ENCODE results near the gene CHRND.

Gene CHRND

GRCh38 chr2:232504438-232504837, 21.5 kb upstream of the CHRND start:
- no peak for DNase-seq

GRCh38 chr2:232505856-232506255, 20.1 kb upstream of the CHRND start:
- DNase-seq = no peak

- no peak for DNase-seq
Measured at GRCh38 chr2:232506709-232507108, 19.3 kb upstream of the CHRND start.

- DNase-seq = no peak
Measured at GRCh38 chr2:232508251-232508650, 17.7 kb upstream of the CHRND start.

GRCh38 chr2:232511336-232511890, 14.5 kb upstream of the CHRND start:
- DNase-seq = no peak

- no peak for DNase-seq
Measured at GRCh38 chr2:232512602-232513001, 13.4 kb upstream of the CHRND start.

- no peak for DNase-seq
Measured at GRCh38 chr2:232513353-232513752, 12.6 kb upstream of the CHRND start.

- DNase-seq = no peak
Measured at GRCh38 chr2:232515639-232516038, 10.3 kb upstream of the CHRND start.

- no peak for DNase-seq
Measured at GRCh38 chr2:232516551-232516950, 9.4 kb upstream of the CHRND start.

- no peak for DNase-seq
Measured at GRCh38 chr2:232518844-232519243, 7.1 kb upstream of the CHRND start.

GRCh38 chr2:232519581-232520438, 6.2 kb upstream of the CHRND start, which contains the start of gene PRSS56:
Gene PRSS56, plus strand, starts transcription at chr2:232520388. Its CDS starts 211 bp downstream, at chr2:232520599.
- DNase-seq = no peak

GRCh38 chr2:232520489-232520888, 5.5 kb upstream of the CHRND start:
- DNase-seq = no peak

- no peak for DNase-seq
Measured at GRCh38 chr2:232521098-232521497, 4.9 kb upstream of the CHRND start.

GRCh38 chr2:232521959-232522622, 3.9 kb upstream of the CHRND start:
- DNase-seq = peak; percentile 73 to 76

- DNase-seq = no peak
Measured at GRCh38 chr2:232522623-232523401, 3.1 kb upstream of the CHRND start.

- DNase-seq = no peak
Measured at GRCh38 chr2:232523402-232523681, 2.6 kb upstream of the CHRND start.

- peak; percentile 44 to 60 for DNase-seq
Measured at GRCh38 chr2:232523682-232524597, 2.0 kb upstream of the CHRND start.

- DNase-seq = no peak
Measured at GRCh38 chr2:232524771-232525170, 1.2 kb upstream of the CHRND start.

GRCh38 chr2:232525199-232525598, 761 bp upstream of the CHRND start:
- no peak for DNase-seq

- no peak for DNase-seq
Measured at GRCh38 chr2:232526372-232526941, 497 bp downstream of the CHRND start.

GRCh38 chr2:232527905-232528470, 2.0 kb downstream of the CHRND start:
- no peak for DNase-seq
